Sigmoid colon (tissue), 4 donors: Measurements from ENCODE around the gene FILIP1L.

Experiments used
- CTCF ChIP-seq, 4 experiments: fragments of 450-650 bp in 3 of 4; fragments of 200-600 bp in 1 of 4; IDR thresholded peaks; one replicate each; pipeline ENCODE4 v1.5.1; 2016 to 2019; ENCODE audit warnings: antibody characterized with exemption in 4 of 4, mild to moderate bottlenecking in 3 of 4, moderate library complexity in 2 of 4
- EP300 ChIP-seq, 4 donors: sonication (generic); formaldehyde crosslinking; IDR thresholded peaks; one replicate each; pipeline ENCODE4 v1.6.1; 2017; ENCODE audit warnings: antibody characterized with exemption in 4 of 4
- POLR2A ChIP-seq, 2 donors: fragments of 450-650 bp; IDR thresholded peaks; one replicate each; pipeline ENCODE4 v1.6.1; 2016; ENCODE audit warnings: antibody characterized with exemption in 2 of 2, mild to moderate bottlenecking in 2 of 2, moderate library complexity in 2 of 2
- POLR2AphosphoS5 ChIP-seq, 4 donors: sonication (generic); formaldehyde crosslinking; IDR thresholded peaks; one replicate each; pipeline ENCODE4 v1.6.1; 2017; ENCODE audit warnings: antibody characterized with exemption in 4 of 4

- TF ChIP-seq CTCF (IDR thresholded peaks at IDR 0.05): no peak
- TF ChIP-seq POLR2A (IDR thresholded peaks at IDR 0.05): no peak
- no peak for TF ChIP-seq EP300 (IDR thresholded peaks at IDR 0.05)
- TF ChIP-seq POLR2AphosphoS5 (IDR thresholded peaks at IDR 0.05): no peak
These were observed 44.8 kb downstream of the FILIP1L start for GRCh38 chr3:100069472-100069871.
